HG03064 (cell line): ENCODE measurements around the gene GPD2.

ENCODE experiments used
- ATAC-seq: cut with Tn5 transposase; IDR thresholded peaks from one replicate; pipeline ENCODE4 v1.9.1; 2021; ENCODE audit warnings: low read depth; ENCODE audit not compliant: unreplicated experiment

The GPD2 gene

DNA sequence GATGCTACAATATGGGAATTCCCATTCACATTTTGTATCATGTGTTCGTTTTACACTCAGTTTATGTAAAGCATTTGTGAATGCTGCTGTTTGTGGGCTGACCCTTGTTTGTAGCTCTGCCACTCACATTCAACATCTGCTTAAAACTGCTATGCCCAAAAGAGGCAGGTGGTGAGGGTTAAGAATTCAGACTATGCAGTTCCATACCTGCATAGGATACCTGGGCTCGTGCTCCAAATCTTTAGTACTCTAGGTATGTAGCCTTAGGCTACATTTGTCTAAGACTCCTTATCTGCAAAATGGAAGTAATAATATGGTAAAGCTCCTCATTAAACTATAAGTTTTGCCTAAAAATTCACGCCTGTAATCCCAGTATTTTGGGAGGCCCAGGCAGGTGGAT, 199.5 kb downstream of the GPD2 start:
- no peak for ATAC-seq
